ENCODE data around the gene CPSF7. TPM values are rescaled to one million over a fixed set of nuclear protein-coding genes. Genes with fewer than 3 reads are reported as not detected.
A peak's percentile ranks its signal among the peaks of the same experiment; 100 is the strongest.

The CPSF7 gene
- polyA plus RNA-seq, 3 donors: 12.5 to 67.5 (median 20.1) TPM

DNA sequence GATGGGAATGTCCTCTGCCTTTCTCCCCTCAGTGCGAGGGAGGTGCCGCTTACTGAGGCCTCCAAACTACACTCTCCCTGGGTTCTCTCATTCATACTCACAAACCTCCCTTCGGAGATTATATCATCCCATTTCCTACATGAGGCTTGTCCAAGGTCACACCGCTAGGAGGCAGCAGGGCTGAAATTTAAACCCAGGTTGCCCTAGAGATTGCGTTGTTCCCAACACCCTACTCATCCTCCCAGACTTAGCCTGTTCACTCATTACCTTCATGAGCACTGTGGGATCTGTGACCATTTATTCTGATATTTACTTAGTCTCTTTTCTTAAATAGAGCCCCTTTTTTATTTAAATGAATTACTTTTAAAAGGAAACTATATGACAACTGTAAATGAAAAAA lies 31.2 kb upstream of the CPSF7 start:
- Mint-ChIP-seq H3K27ac (no peak overlapping the region), H3K9me3 (peaks cover 0 to 3% (median 0%) of the 10 kb centered on the region in 7 donors), H3K27me3 (ENCODE audit: low read depth in 3 of 3) (peaks cover 0 to 3% (median 0%) of the 10 kb centered on the region in 3 donors), H3K4me3 (no peak overlapping the region), H3K4me1 (no peaks in the 10 kb centered on the region), H3K36me3 (peaks cover 20 to 40% of the 10 kb centered on the region in 2 donors)
- H3K4me3 ChIP-seq (replicated peaks in 1 of 3; ENCODE audit: low read depth in 2 of 3, low read length in 3 of 3): no peak overlapping the region
- 90% methylated on average over 4 of the region's 5 CpGs for WGBS (ENCODE audit: insufficient coverage)
- intact Hi-C loops (cut with micrococcal nuclease): no loop called here
- TF ChIP-seq, protein P1, sequence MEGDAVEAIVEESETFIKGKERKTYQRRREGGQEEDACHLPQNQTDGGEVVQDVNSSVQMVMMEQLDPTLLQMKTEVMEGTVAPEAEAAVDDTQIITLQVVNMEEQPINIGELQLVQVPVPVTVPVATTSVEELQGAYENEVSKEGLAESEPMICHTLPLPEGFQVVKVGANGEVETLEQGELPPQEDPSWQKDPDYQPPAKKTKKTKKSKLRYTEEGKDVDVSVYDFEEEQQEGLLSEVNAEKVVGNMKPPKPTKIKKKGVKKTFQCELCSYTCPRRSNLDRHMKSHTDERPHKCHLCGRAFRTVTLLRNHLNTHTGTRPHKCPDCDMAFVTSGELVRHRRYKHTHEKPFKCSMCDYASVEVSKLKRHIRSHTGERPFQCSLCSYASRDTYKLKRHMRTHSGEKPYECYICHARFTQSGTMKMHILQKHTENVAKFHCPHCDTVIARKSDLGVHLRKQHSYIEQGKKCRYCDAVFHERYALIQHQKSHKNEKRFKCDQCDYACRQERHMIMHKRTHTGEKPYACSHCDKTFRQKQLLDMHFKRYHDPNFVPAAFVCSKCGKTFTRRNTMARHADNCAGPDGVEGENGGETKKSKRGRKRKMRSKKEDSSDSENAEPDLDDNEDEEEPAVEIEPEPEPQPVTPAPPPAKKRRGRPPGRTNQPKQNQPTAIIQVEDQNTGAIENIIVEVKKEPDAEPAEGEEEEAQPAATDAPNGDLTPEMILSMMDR (IDR thresholded peaks at IDR 0.05): no peak
- no peaks in the 10 kb centered on the region for H3K27me3 ChIP-seq (ENCODE audit: control insufficient read depth in 2 of 2, insufficient read depth in 2 of 2, low read length in 2 of 2)
- no peak for DNase-seq
- H3K79me2 ChIP-seq (ENCODE audit: insufficient read depth, low read length): no peaks in the 10 kb centered on the region
- no peak overlapping the region for H3K9ac ChIP-seq (ENCODE audit: insufficient read depth, low read length, poor library complexity, severe bottlenecking)
- H4K20me1 ChIP-seq (ENCODE audit: insufficient read depth, low read length): peaks cover 9% of the 10 kb centered on the region
- no peak overlapping the region for H2AFZ ChIP-seq (ENCODE audit: insufficient read depth, low read depth, low read length, poor library complexity, severe bottlenecking)
- H3K36me3 ChIP-seq (replicated peaks in 1 of 2; ENCODE audit: control insufficient read depth in 1 of 2, insufficient read depth in 2 of 2, low read length in 2 of 2): peaks cover 9 to 14% of the 10 kb centered on the region in 2 donors
- no peak overlapping the region for H3K4me2 ChIP-seq (replicated peaks; ENCODE audit: extremely low read depth, low read length, poor library complexity, severe bottlenecking)
- no peaks in the 10 kb centered on the region for H3K4me1 ChIP-seq (ENCODE audit: control insufficient read depth in 1 of 2, insufficient read depth in 2 of 2, low read length in 2 of 2)
- no peak overlapping the region for H3K27ac ChIP-seq (ENCODE audit: low read depth in 1 of 2, low read length in 2 of 2)
- no peaks in the 10 kb centered on the region for H3K9me3 ChIP-seq (replicated peaks in 1 of 2; ENCODE audit: control insufficient read depth in 1 of 2, insufficient read depth in 1 of 2, low read length in 2 of 2)

DNA sequence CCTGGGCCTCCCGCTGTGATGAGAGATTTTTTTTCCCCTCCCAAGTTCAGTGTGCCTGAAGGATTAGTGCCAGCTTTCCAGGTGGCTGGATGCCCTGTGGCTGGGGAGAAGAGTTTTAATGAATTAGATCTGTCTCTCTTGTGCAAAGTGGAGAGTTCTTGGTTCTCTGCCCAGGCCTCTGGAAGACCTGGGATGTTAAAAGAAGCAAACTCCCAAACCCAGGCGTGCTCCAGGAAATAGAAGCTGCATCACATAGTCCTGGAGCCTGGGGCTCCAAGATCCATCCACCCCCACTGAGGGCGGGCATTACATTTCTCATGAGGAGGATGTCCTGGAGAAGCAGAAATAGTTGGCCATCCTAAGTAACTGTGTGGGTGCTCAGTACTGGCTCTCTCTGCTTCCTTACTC lies 30.7 kb upstream of the CPSF7 start:
- Histone ChIP-seq H3K79me2 (ENCODE audit: insufficient read depth, low read length) (no peaks in the 10 kb centered on the region), H2AFZ (ENCODE audit: insufficient read depth, low read depth, low read length, poor library complexity, severe bottlenecking) (no peak overlapping the region), H3K4me1 (ENCODE audit: control insufficient read depth in 1 of 2, insufficient read depth in 2 of 2, low read length in 2 of 2) (no peaks in the 10 kb centered on the region), H4K20me1 (ENCODE audit: insufficient read depth, low read length) (peaks cover 9% of the 10 kb centered on the region), H3K36me3 (replicated peaks in 1 of 2; ENCODE audit: control insufficient read depth in 1 of 2, insufficient read depth in 2 of 2, low read length in 2 of 2) (peaks cover 9 to 18% of the 10 kb centered on the region in 2 donors), H3K27ac (ENCODE audit: low read depth in 1 of 2, low read length in 2 of 2) (no peak overlapping the region), H3K9ac (ENCODE audit: insufficient read depth, low read length, poor library complexity, severe bottlenecking) (no peak overlapping the region), H3K4me2 (replicated peaks; ENCODE audit: extremely low read depth, low read length, poor library complexity, severe bottlenecking) (no peak overlapping the region), H3K9me3 (replicated peaks in 1 of 2; ENCODE audit: control insufficient read depth in 1 of 2, insufficient read depth in 1 of 2, low read length in 2 of 2) (no peaks in the 10 kb centered on the region), H3K4me3 (replicated peaks in 1 of 3; ENCODE audit: low read depth in 2 of 3, low read length in 3 of 3) (no peak overlapping the region), H3K27me3 (ENCODE audit: control insufficient read depth in 2 of 2, insufficient read depth in 2 of 2, low read length in 2 of 2) (no peaks in the 10 kb centered on the region)
- Mint-ChIP-seq H3K9me3 (peaks cover 0 to 3% (median 0%) of the 10 kb centered on the region in 7 donors), H3K4me1 (no peaks in the 10 kb centered on the region), H3K4me3 (no peak overlapping the region), H3K27me3 (ENCODE audit: low read depth in 3 of 3) (peaks cover 0 to 3% (median 0%) of the 10 kb centered on the region in 3 donors), H3K36me3 (peaks cover 24 to 43% of the 10 kb centered on the region in 2 donors), H3K27ac (peak overlapping the region in 1 of 7 donors; percentile 45)
- no peak for DNase-seq
- 100% methylated on average over 1 of the region's 3 CpGs for WGBS (ENCODE audit: insufficient coverage)
- TF ChIP-seq, protein P1 (IDR thresholded peaks at IDR 0.05): no peak
- intact Hi-C loops (cut with micrococcal nuclease): no loop called here

Data from CD14-positive monocyte (primary cell).